Posterior cingulate gyrus (tissue), 11 donors: Measurements from ENCODE around the gene TM4SF1.

Source experiments
- DNase-seq, 10 donors: peaks; one replicate each; pipeline versions ENCODE4 v3.0.0 to v3.0.0-alpha.2; 2020 to 2021; ENCODE audit warnings: mixed read lengths in 3 of 10
- intact Hi-C: fragments of 100-400 bp; cut with DNase I; formaldehyde crosslinking; loops from one replicate; pipeline ENCODE4 v1.15.1; 2023

Gene TM4SF1

GRCh38 chr3:149376718-149377407, 586 bp downstream of the TM4SF1 start:
- no peak for DNase-seq
- intact Hi-C loops: no loop called here

GRCh38 chr3:149375501-149376196, 1.8 kb downstream of the TM4SF1 start:
- DNase-seq: no peak
- intact Hi-C loops: no loop called here

- intact Hi-C loops: no loop called here
- DNase-seq: no peak
Observed at GRCh38 chr3:149374793-149375500, 2.5 kb downstream of the TM4SF1 start.

- intact Hi-C loops: no loop called here
- no peak for DNase-seq
Observed at GRCh38 chr3:149374391-149374790, 3.1 kb downstream of the TM4SF1 start.

GRCh38 chr3:149373235-149374125, 4.0 kb downstream of the TM4SF1 start:
- intact Hi-C loops: no loop called here
- DNase-seq: no peak

GRCh38 chr3:149371723-149372114, 5.7 kb downstream of the TM4SF1 start:
- DNase-seq: no peak
- intact Hi-C loops: no loop called here

GRCh38 chr3:149371001-149371722, 6.3 kb downstream of the TM4SF1 start:
- no peak for DNase-seq
- intact Hi-C loops: no loop called here

- intact Hi-C loops: no loop called here
- DNase-seq: no peak
Observed at GRCh38 chr3:149369991-149370866, 7.2 kb downstream of the TM4SF1 start.

GRCh38 chr3:149368674-149369497, 8.6 kb downstream of the TM4SF1 start:
- no peak for DNase-seq

GRCh38 chr3:149368201-149368673, 9.2 kb downstream of the TM4SF1 start:
- intact Hi-C loops: no loop called here
- no peak for DNase-seq

More at GRCh38 chr3:149368674-149369497, 8.6 kb downstream of the TM4SF1 start:
- intact Hi-C loops: no loop called here

GRCh38 chr3:149366941-149367840, 10.3 kb downstream of the TM4SF1 start:
- no peak for DNase-seq
- intact Hi-C loops: no loop called here

- intact Hi-C loops: no loop called here
- DNase-seq: no peak
Observed at GRCh38 chr3:149366031-149366430, 11.4 kb downstream of the TM4SF1 start.

- DNase-seq: no peak
- intact Hi-C loops: loop anchor here (2.0 kb wide), 1 partner anchor 24 kb away; no protein-coding TSS in a partner anchor
Observed at GRCh38 chr3:149364624-149365023, 12.8 kb downstream of the TM4SF1 start.

GRCh38 chr3:149363053-149363452, 14.4 kb downstream of the TM4SF1 start:
- intact Hi-C loops: no loop called here
- no peak for DNase-seq

- DNase-seq: no peak
- intact Hi-C loops: no loop called here
Observed at GRCh38 chr3:149362366-149362765, 15.1 kb downstream of the TM4SF1 start.

- intact Hi-C loops: no loop called here
- no peak for DNase-seq
Observed at GRCh38 chr3:149356630-149357029, 20.8 kb downstream of the TM4SF1 start.

GRCh38 chr3:149356044-149356592, 21.3 kb downstream of the TM4SF1 start:
- intact Hi-C loops: no loop called here

More at GRCh38 chr3:149356044-149356592, 21.3 kb downstream of the TM4SF1 start:
- DNase-seq: no peak
